HG03103 (cell line): ENCODE measurements around the gene WDR90.
"Not testable (repeated sequence)": the region's sequence is repeated elsewhere in the genome, so short reads cannot be mapped to it uniquely, and the experiment has no call there.

Experiments used
- ATAC-seq: cut with Tn5 transposase; IDR thresholded peaks from one replicate; pipeline ENCODE4 v1.9.1; 2021; ENCODE audit warnings: low read depth; ENCODE audit not compliant: unreplicated experiment

WDR90 gene

GRCh38 chr16:704047-704446, 54.9 kb downstream of the WDR90 start:
- ATAC-seq: no peak

- no peak for ATAC-seq
These were observed 55.6 kb downstream of the WDR90 start for GRCh38 chr16:704552-705380.

GRCh38 chr16:705431-706188, 56.4 kb downstream of the WDR90 start, which contains the start of gene FBXL16:
FBXL16 (minus strand) TSS chr16:705801; CDS start chr16:697405, 8,396 bp downstream.
- ATAC-seq: no peak

GRCh38 chr16:706189-707061, 57.3 kb downstream of the WDR90 start:
- ATAC-seq: no peak

- ATAC-seq: no peak
These were observed 57.9 kb downstream of the WDR90 start for GRCh38 chr16:707062-707538.

GRCh38 chr16:708019-708418, 58.9 kb downstream of the WDR90 start:
- ATAC-seq: no peak

GRCh38 chr16:708959-709358, 59.8 kb downstream of the WDR90 start:
- no peak for ATAC-seq

- no peak for ATAC-seq
These were observed 60.7 kb downstream of the WDR90 start for GRCh38 chr16:709566-710499.

GRCh38 chr16:710500-711075, 61.4 kb downstream of the WDR90 start:
- ATAC-seq: no peak

- no peak for ATAC-seq
These were observed 61.9 kb downstream of the WDR90 start for GRCh38 chr16:711084-711483.

GRCh38 chr16:711548-712320, 62.6 kb downstream of the WDR90 start:
- ATAC-seq: no peak

- not testable (repeated sequence) for ATAC-seq
These were observed 63.6 kb downstream of the WDR90 start for GRCh38 chr16:712740-713250.

GRCh38 chr16:714079-714478, 64.9 kb downstream of the WDR90 start:
- no peak for ATAC-seq

- ATAC-seq: no peak
These were observed 65.7 kb downstream of the WDR90 start, which contains the start of gene METRN for GRCh38 chr16:714558-715476. METRN (plus strand) TSS chr16:715118; CDS start chr16:715290, 172 bp downstream.

GRCh38 chr16:715477-716199, 66.5 kb downstream of the WDR90 start:
- ATAC-seq: no peak

- no peak for ATAC-seq
These were observed 67.0 kb downstream of the WDR90 start for GRCh38 chr16:716200-716568.
